ENCODE data around the gene ADRA1B. TPM values are rescaled to one million over a fixed set of nuclear protein-coding genes. Genes with fewer than 3 reads are reported as not detected.

ADRA1B gene
- total and polyA plus RNA-seq, 2 of the 8 experiments (the other 6 are each of a cell fraction or from before 2014, with no cell fraction given) = not detected

DNA sequence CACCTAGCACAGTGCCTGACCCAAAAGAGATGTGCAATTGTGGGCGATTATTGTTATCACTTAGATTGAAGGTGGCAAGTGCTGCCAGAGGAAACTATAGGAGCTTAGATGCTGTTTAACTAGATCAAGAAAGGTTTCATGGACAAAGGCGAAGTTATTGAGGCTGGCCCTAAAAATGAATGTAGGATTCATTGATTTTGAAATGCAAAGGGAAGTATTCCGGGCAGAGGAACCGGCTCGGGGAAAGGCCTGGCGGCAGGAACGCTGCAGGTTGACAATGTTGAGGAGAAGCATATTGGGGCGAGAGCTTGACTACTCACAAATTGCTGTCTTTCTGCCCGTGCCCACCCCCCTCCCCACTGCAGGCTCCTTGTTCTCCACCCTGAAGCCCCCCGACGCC is 55.2 kb downstream of the ADRA1B start:
- Histone ChIP-seq H3K79me2 (ENCODE audit: control insufficient read depth in 1 of 2, insufficient read depth in 2 of 2, low read length in 2 of 2) (no peaks in the 10 kb centered on the region), H2BK15ac (ENCODE audit: low read length) (no peak overlapping the region), H4K8ac (ENCODE audit: extremely low read depth, insufficient read depth, low read length) (peak overlapping the region; percentile 82), H2AFZ (ENCODE audit: low read length) (peak overlapping the region; percentile 88; the same call in 1 of the 2 replicates), H3K18ac (ENCODE audit: extremely low read depth, low read length) (no peak overlapping the region), H3K14ac (ENCODE audit: insufficient read length) (no peak overlapping the region), H3K79me1 (ENCODE audit: low read depth, low read length) (no peaks in the 10 kb centered on the region), H3K23ac (ENCODE audit: insufficient read length) (no peak overlapping the region), H3K27me3 (replicated peaks in 1 of 4; ENCODE audit: control insufficient read depth in 3 of 4, extremely low read depth in 1 of 4, insufficient read depth in 3 of 4, low read length in 3 of 4) (peaks cover 26 to 41% (median 38%) of the 10 kb centered on the region in 4 experiments), H3K9ac (replicated peaks in 1 of 4; ENCODE audit: extremely low read depth in 1 of 4, low read depth in 3 of 4, low read length in 3 of 4) (no peak overlapping the region), H2AK5ac (ENCODE audit: low read depth, low read length) (no peak overlapping the region), H3K23me2 (ENCODE audit: low read depth, low read length) (peaks cover 13% of the 10 kb centered on the region; the same call in 1 of the 2 replicates), H2BK20ac (ENCODE audit: low read length) (no peak overlapping the region), H3K56ac (replicated peaks; ENCODE audit: insufficient read length, low read depth, low read length) (no peak overlapping the region), H2BK120ac (replicated peaks; ENCODE audit: low read depth, low read length) (no peak overlapping the region), H4K5ac (ENCODE audit: insufficient read length, low read depth, low read length) (no peak overlapping the region), H3K4me3 (ENCODE audit: extremely low read depth in 1 of 4, insufficient read depth in 2 of 4, low read depth in 3 of 4, low read length in 4 of 4) (peak overlapping the region; percentile 23 to 62 (median 31); a peak in 6 of 8 replicates), H3K36me3 (ENCODE audit: control insufficient read depth in 2 of 4, insufficient read depth in 4 of 4, low read length in 3 of 4) (no peaks in the 10 kb centered on the region), H3K4me2 (ENCODE audit: insufficient read depth in 1 of 2, low read depth in 2 of 2, low read length in 2 of 2) (peak overlapping the region; percentile 57 to 82), H2BK12ac (ENCODE audit: low read depth, low read length) (no peak overlapping the region), H4K91ac (replicated peaks; ENCODE audit: insufficient read length, low read length) (no peak overlapping the region), H3K4me1 (replicated peaks in 1 of 4; ENCODE audit: control insufficient read depth in 3 of 4, insufficient read depth in 4 of 4, low read length in 3 of 4) (peaks cover 0 to 4% (median 2%) of the 10 kb centered on the region in 4 experiments; a peak in 2 of 7 replicates), H3K9me3 (ENCODE audit: insufficient read depth in 2 of 2, low read depth in 1 of 2, low read length in 1 of 2) (no peaks in the 10 kb centered on the region), H3K27ac (ENCODE audit: low read depth, low read length) (no peak overlapping the region), H3K4ac (replicated peaks; ENCODE audit: insufficient read length, low read depth, low read length) (no peak overlapping the region), H4K20me1 (replicated peaks in 1 of 2; ENCODE audit: control insufficient read depth in 1 of 2, insufficient read depth in 2 of 2, low read length in 2 of 2) (peaks cover 0 to 1% of the 10 kb centered on the region in 2 experiments), H2BK5ac (ENCODE audit: low read depth, low read length) (no peak overlapping the region)
- DNase-seq (ENCODE audit: low read depth in 1 of 2, low spot score in 2 of 2) (no peak), FAIRE-seq (no peak)
- 30% methylated on average over 11 of the region's 11 CpGs; no CpG with 5 or more reads in 1 of the 2 experiments for WGBS, 2 experiments (ENCODE audit: extremely low coverage in 1 of 2, insufficient coverage in 1 of 2, insufficient read length in 1 of 2, insufficient replicate concordance in 2 of 2, low coverage in 1 of 2, low lambda C conversion rate in 2 of 2, missing lambda C conversion rate in 1 of 2)
- POLR2A ChIA-PET (ENCODE audit: partially characterized antibody) = interaction anchor here (1.1 kb wide), 1 partner anchor 15 kb away, joined by 4 read pairs; no protein-coding TSS in a partner anchor
- CTCF ChIA-PET (ENCODE audit: partially characterized antibody) = interaction anchor here (0.9 to 2.7 kb wide), 5 partner anchors 15 to 530 kb away, joined by 3 to 13 read pairs (median 4); no protein-coding TSS in a partner anchor
- TF ChIP-seq CHD2 (IDR thresholded peaks at IDR 0.05; ENCODE audit: low read length) (no peak), CTBP2 (IDR thresholded peaks at IDR 0.05; ENCODE audit: borderline replicate concordance, insufficient read depth, insufficient read length, low read length) (no peak), SAP30 (IDR thresholded peaks at IDR 0.05; ENCODE audit: insufficient read depth, insufficient replicate concordance, low read length) (no peak), EGR1 (IDR thresholded peaks at IDR 0.05; ENCODE audit: borderline replicate concordance, low read depth, low read length) (no peak), YY1 (IDR thresholded peaks at IDR 0.05; ENCODE audit: low read depth, low read length) (no peak), BRCA1 (IDR thresholded peaks at IDR 0.05; ENCODE audit: low read depth, low read length) (no peak), EZH2 (IDR thresholded peaks at IDR 0.05; ENCODE audit: low read depth, low read length, severe bottlenecking) (peak; percentile 26)
